Neural progenitor cell (in vitro differentiated cells): ENCODE results near the gene IFT74. TPM values are rescaled to one million over a fixed set of nuclear protein-coding genes. Genes with fewer than 3 reads are reported as not detected.
"Not testable (repeated sequence)": the region's sequence is repeated elsewhere in the genome, so short reads cannot be mapped to it uniquely, and the experiment has no call there.

Source experiments
- DNase-seq: peaks from one replicate; pipeline ENCODE4 v3.0.0-alpha.2; 2016; ENCODE audit warnings: low spot score
- H2AFZ ChIP-seq: fragments of 200-600 bp; sonication (generic); replicated peaks from 2 replicates; pipeline ENCODE4 v1.6.1; 2016; ENCODE audit warnings: antibody characterized with exemption
- H3F3A ChIP-seq: fragments of 200-600 bp; sonication (generic); 2 replicates; pipeline ENCODE4 v1.6.1; 2016; ENCODE audit warnings: antibody characterized with exemption, low read depth
- H3K27ac ChIP-seq: fragments of 200-600 bp; sonication (generic); 2 replicates; pipeline ENCODE4 v1.5.1; 2016; ENCODE audit warnings: mild to moderate bottlenecking
- H3K27me3 ChIP-seq: fragments of 200-600 bp; sonication (generic); 2 replicates; pipeline ENCODE4 v1.6.1; 2016; ENCODE audit warnings: mild to moderate bottlenecking, moderate library complexity
- H3K36me3 ChIP-seq: fragments of 200-600 bp; sonication (generic); 2 replicates; pipeline ENCODE4 v1.5.1; 2016
- H3K4me1 ChIP-seq: fragments of 200-600 bp; sonication (generic); 2 replicates; pipeline ENCODE4 v1.6.1; 2016; ENCODE audit warnings: mixed run types
- H3K4me2 ChIP-seq: fragments of 200-600 bp; sonication (generic); 2 replicates; pipeline ENCODE4 v1.6.1; 2016
- H3K4me3 ChIP-seq: fragments of 200-600 bp; sonication (generic); 2 replicates; pipeline ENCODE4 v1.5.1; 2016
- H3K79me2 ChIP-seq: fragments of 200-600 bp; sonication (generic); 2 replicates; pipeline ENCODE4 v1.6.1; 2016; ENCODE audit warnings: low read depth
- H3K9ac ChIP-seq: fragments of 200-600 bp; sonication (generic); 2 replicates; pipeline ENCODE4 v1.6.1; 2016
- H3K9me3 ChIP-seq: fragments of 200-600 bp; sonication (generic); 2 replicates; pipeline ENCODE4 v1.5.1; 2016; ENCODE audit warnings: low read depth
- H4K20me1 ChIP-seq: fragments of 200-600 bp; sonication (generic); 2 replicates; pipeline ENCODE4 v1.6.1; 2016; ENCODE audit warnings: low read depth
- H3K27ac Mint-ChIP-seq: 3 replicates; pipeline ENCODE4 v1.8.0; 2021; ENCODE audit warnings: mixed read lengths
- H3K27me3 Mint-ChIP-seq: 2 replicates; pipeline ENCODE4 v1.8.0; 2022; ENCODE audit warnings: low read depth, mild to moderate bottlenecking, inconsistent platforms, moderate library complexity, mixed read lengths; ENCODE audit not compliant: insufficient read depth
- H3K36me3 Mint-ChIP-seq: 3 replicates; pipeline ENCODE4 v1.8.0; 2021; ENCODE audit warnings: mixed read lengths
- H3K4me1 Mint-ChIP-seq: 3 replicates; pipeline ENCODE4 v1.8.0; 2021; ENCODE audit warnings: mixed read lengths
- H3K4me3 Mint-ChIP-seq: 3 replicates; pipeline ENCODE4 v1.8.0; 2021; ENCODE audit warnings: mild to moderate bottlenecking, moderate library complexity, mixed read lengths
- H3K9me3 Mint-ChIP-seq: 3 replicates; pipeline ENCODE4 v1.8.0; 2020; ENCODE audit warnings: mixed read lengths
- CTCF ChIP-seq: fragments of 200-600 bp; sonication (generic); IDR thresholded peaks from 2 replicates; pipeline ENCODE4 v1.5.1; 2017; ENCODE audit warnings: antibody characterized with exemption, mild to moderate bottlenecking
- EZH2 ChIP-seq: fragments of 200-600 bp; sonication (generic); IDR thresholded peaks from 2 replicates; pipeline ENCODE4 v1.6.1; 2017; ENCODE audit warnings: antibody characterized with exemption, mild to moderate bottlenecking, moderate library complexity
- EZH2phosphoT487 ChIP-seq: fragments of 200-600 bp; sonication (generic); IDR thresholded peaks from 2 replicates; pipeline ENCODE4 v1.6.1; 2017; ENCODE audit warnings: antibody characterized with exemption
- total RNA-seq: library from RNA; depleted of rRNA; stranded (reverse); fragments of >200 nt; gene quantifications from 2 replicates; pipeline ENCODE4 v1.2.3, GENCODE V29; 2015; ENCODE audit warnings: low replicate concordance

The IFT74 gene
- total RNA-seq, 1 donor from 2014 or later = 81.2 TPM

- no peaks in the 10 kb centered on the region for H3K27me3 Mint-ChIP-seq
- no peak overlapping the region for H3K9ac ChIP-seq
Measured at GRCh38 chr9:27090231-27090630, 134.0 kb downstream of the IFT74 start.

GRCh38 chr9:27090711-27091110 is 134.5 kb downstream of the IFT74 start:
- no peak overlapping the region for H3K27ac ChIP-seq
- no peaks in the 10 kb centered on the region for H3K79me2 ChIP-seq
- peaks cover 7% of the 10 kb centered on the region for H3K4me1 ChIP-seq
- TF ChIP-seq CTCF (no peak), EZH2phosphoT487 (no peak), EZH2 (no peak)
- H3K36me3 ChIP-seq = no peaks in the 10 kb centered on the region
- no peaks in the 10 kb centered on the region for H3K9me3 ChIP-seq
- H3K9me3 Mint-ChIP-seq = no peaks in the 10 kb centered on the region
- no peak overlapping the region for H3K27ac Mint-ChIP-seq
- H3K4me2 ChIP-seq = no peak overlapping the region
- H3F3A ChIP-seq = no peaks in the 10 kb centered on the region
- no peaks in the 10 kb centered on the region for H4K20me1 ChIP-seq
- no peak overlapping the region for H3K9ac ChIP-seq
- H3K4me1 Mint-ChIP-seq = peaks cover 3% of the 10 kb centered on the region
- no peaks in the 10 kb centered on the region for H3K27me3 Mint-ChIP-seq
- DNase-seq = no peak
- no peak overlapping the region for H3K4me3 ChIP-seq
- no peak overlapping the region for H3K4me3 Mint-ChIP-seq
- H2AFZ ChIP-seq = no peak overlapping the region
- no peaks in the 10 kb centered on the region for H3K27me3 ChIP-seq
- no peaks in the 10 kb centered on the region for H3K36me3 Mint-ChIP-seq

More at GRCh38 chr9:27090231-27090630, 134.0 kb downstream of the IFT74 start:
- H3K79me2 ChIP-seq = no peaks in the 10 kb centered on the region
- H3K4me2 ChIP-seq = no peak overlapping the region
- peaks cover 7% of the 10 kb centered on the region for H3K4me1 ChIP-seq
- Mint-ChIP-seq H3K4me1 (peaks cover 3% of the 10 kb centered on the region), H3K4me3 (no peak overlapping the region), H3K9me3 (no peaks in the 10 kb centered on the region), H3K27ac (no peak overlapping the region), H3K36me3 (no peaks in the 10 kb centered on the region)
- H4K20me1 ChIP-seq = no peaks in the 10 kb centered on the region
- H3K9me3 ChIP-seq = no peaks in the 10 kb centered on the region
- H2AFZ ChIP-seq = no peak overlapping the region
- no peak for DNase-seq
- H3K36me3 ChIP-seq = no peaks in the 10 kb centered on the region
- TF ChIP-seq EZH2phosphoT487 (no peak), CTCF (no peak), EZH2 (no peak)
- H3K4me3 ChIP-seq = no peak overlapping the region
- no peaks in the 10 kb centered on the region for H3F3A ChIP-seq
- H3K27ac ChIP-seq = no peak overlapping the region
- H3K27me3 ChIP-seq = no peaks in the 10 kb centered on the region

- not testable (repeated sequence) for H4K20me1 ChIP-seq, H3K27ac Mint-ChIP-seq, H3K4me2 ChIP-seq, H3K9me3 ChIP-seq, H3K4me3 ChIP-seq, DNase-seq, H3K36me3 Mint-ChIP-seq, H3F3A ChIP-seq, H3K9ac ChIP-seq, H3K27me3 Mint-ChIP-seq, H3K79me2 ChIP-seq, H3K27ac ChIP-seq, H3K4me1 Mint-ChIP-seq, H3K9me3 Mint-ChIP-seq, H3K36me3 ChIP-seq, H3K27me3 ChIP-seq, H3K4me3 Mint-ChIP-seq, H2AFZ ChIP-seq, H3K4me1 ChIP-seq
Measured at GRCh38 chr9:27092496-27092895, 136.3 kb downstream of the IFT74 start.

- H3K4me3 Mint-ChIP-seq, H3K9me3 ChIP-seq, H3K27me3 Mint-ChIP-seq, H3K27me3 ChIP-seq, H3K36me3 ChIP-seq, H3K4me3 ChIP-seq, H2AFZ ChIP-seq, H3K9ac ChIP-seq, H4K20me1 ChIP-seq, H3K9me3 Mint-ChIP-seq, H3K36me3 Mint-ChIP-seq, H3K27ac ChIP-seq, H3K79me2 ChIP-seq, H3F3A ChIP-seq, H3K4me1 ChIP-seq, DNase-seq, H3K27ac Mint-ChIP-seq, H3K4me2 ChIP-seq, H3K4me1 Mint-ChIP-seq: not testable (repeated sequence)
Measured at GRCh38 chr9:27093384-27094067, 137.3 kb downstream of the IFT74 start.
